Neutrophil (primary cell): ENCODE measurements around the gene TBC1D5.

Source experiments
- H3K27ac ChIP-seq: fragments of 200-600 bp; sonication (generic); 2 replicates; pipeline ENCODE4 v1.5.1; 2016; ENCODE audit warnings: mild to moderate bottlenecking, moderate library complexity
- H3K27me3 ChIP-seq: fragments of 200-600 bp; sonication (generic); 2 replicates; pipeline ENCODE4 v1.6.0; 2016; ENCODE audit warnings: mild to moderate bottlenecking
- H3K36me3 ChIP-seq: fragments of 200-600 bp; sonication (generic); 2 replicates; pipeline ENCODE4 v1.5.1; 2017
- H3K4me1 ChIP-seq, 2 experiments: fragments of 200-600 bp in 1 of 2; sonication (generic) in 1 of 2; 1 replicate in 1 of 2; 2 replicates in 1 of 2; pipeline versions ENCODE4 v1.5.1 to v1.6.1; 2013 to 2016; ENCODE audit warnings: low read depth in 1 of 2, low read length in 1 of 2, mild to moderate bottlenecking in 1 of 2, moderate library complexity in 1 of 2; ENCODE audit not compliant: control insufficient read depth in 1 of 2, insufficient read depth in 1 of 2
- H3K4me3 ChIP-seq, 2 experiments: fragments of 200-600 bp in 1 of 2; sonication (generic) in 1 of 2; 1 replicate in 1 of 2; 2 replicates in 1 of 2; pipeline ENCODE4 v1.5.1; 2013 to 2016; ENCODE audit warnings: low read depth in 1 of 2, low read length in 1 of 2, mild to moderate bottlenecking in 1 of 2, moderate library complexity in 1 of 2
- H3K9me3 ChIP-seq: fragments of 200-600 bp; sonication (generic); 2 replicates; pipeline ENCODE4 v1.5.1; 2016
- CTCF ChIP-seq: fragments of 200-600 bp; sonication (generic); IDR thresholded peaks from 2 replicates; pipeline ENCODE4 v1.5.1; 2016; ENCODE audit warnings: antibody characterized with exemption

TBC1D5 gene

DNA sequence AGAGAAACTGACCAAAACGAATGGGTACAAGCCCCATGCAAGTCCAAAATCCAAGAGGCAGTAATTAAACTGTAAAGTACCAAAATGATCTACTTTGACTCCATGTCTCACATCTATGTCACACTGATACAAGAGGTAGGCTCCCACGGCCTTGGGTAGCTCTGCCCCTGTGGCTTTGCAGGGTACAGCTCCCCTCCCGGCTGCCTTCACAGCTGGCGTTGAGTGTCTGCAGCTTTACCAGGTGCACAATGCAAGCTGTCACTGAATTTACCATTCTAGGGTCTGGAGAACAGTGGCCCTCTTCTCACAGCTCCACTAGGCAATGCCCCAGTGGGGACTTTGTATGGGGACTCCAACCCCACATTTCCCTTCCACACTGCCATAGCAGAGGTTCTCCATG is 308.6 kb downstream of the TBC1D5 start:
- H3K27me3 ChIP-seq, result no peaks in the 10 kb centered on the region
- H3K4me3 ChIP-seq, result no peak overlapping the region
- H3K36me3 ChIP-seq, result no peaks in the 10 kb centered on the region
- no peaks in the 10 kb centered on the region for H3K9me3 ChIP-seq
- no peak overlapping the region for H3K27ac ChIP-seq
- no peaks in the 10 kb centered on the region for H3K4me1 ChIP-seq
- TF ChIP-seq CTCF, result no peak

GRCh38 chr3:17432236-17432635 is 310.2 kb downstream of the TBC1D5 start:
- TF ChIP-seq CTCF, result no peak
- Histone ChIP-seq H3K9me3 (no peaks in the 10 kb centered on the region), H3K27ac (no peak overlapping the region), H3K4me1 (no peaks in the 10 kb centered on the region), H3K27me3 (no peaks in the 10 kb centered on the region), H3K36me3 (no peaks in the 10 kb centered on the region), H3K4me3 (no peak overlapping the region)

DNA sequence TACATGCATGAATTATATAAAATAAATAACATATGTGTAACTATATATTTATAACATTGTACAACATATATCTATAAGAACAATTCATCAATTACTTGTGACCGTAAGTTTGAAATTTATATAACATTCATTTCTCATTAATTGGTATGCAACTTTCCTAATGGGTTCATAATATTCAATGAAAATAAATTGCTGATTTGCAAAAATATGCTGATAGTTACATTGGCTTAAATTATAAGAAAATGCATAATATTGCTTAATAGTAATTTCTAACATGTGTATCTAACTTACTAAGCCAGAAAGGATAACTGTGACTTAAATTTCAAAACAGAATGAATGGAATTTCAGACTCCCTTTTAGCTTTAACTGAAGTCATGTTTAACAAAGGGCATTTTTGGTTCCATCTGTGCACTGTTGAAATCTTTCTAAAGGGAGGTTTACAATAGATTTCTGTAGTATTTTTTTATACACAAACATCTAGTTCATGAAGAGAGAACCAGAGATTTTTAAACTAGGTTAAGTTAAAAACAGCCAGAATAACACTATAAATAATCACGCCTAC is 310.9 kb downstream of the TBC1D5 start:
- Histone ChIP-seq H3K4me3 (no peak overlapping the region), H3K36me3 (no peaks in the 10 kb centered on the region), H3K9me3 (no peaks in the 10 kb centered on the region), H3K27ac (no peak overlapping the region), H3K27me3 (no peaks in the 10 kb centered on the region), H3K4me1 (no peaks in the 10 kb centered on the region)
- TF ChIP-seq CTCF, result no peak

GRCh38 chr3:17431004-17431403 is 311.4 kb downstream of the TBC1D5 start:
- no peaks in the 10 kb centered on the region for H3K4me1 ChIP-seq
- H3K36me3 ChIP-seq, result no peaks in the 10 kb centered on the region
- no peak for TF ChIP-seq CTCF
- H3K27me3 ChIP-seq, result no peaks in the 10 kb centered on the region
- H3K9me3 ChIP-seq, result no peaks in the 10 kb centered on the region
- no peak overlapping the region for H3K27ac ChIP-seq
- no peak overlapping the region for H3K4me3 ChIP-seq

- Histone ChIP-seq H3K27ac (no peak overlapping the region), H3K4me3 (no peak overlapping the region), H3K36me3 (no peaks in the 10 kb centered on the region), H3K9me3 (no peaks in the 10 kb centered on the region), H3K27me3 (no peaks in the 10 kb centered on the region), H3K4me1 (no peaks in the 10 kb centered on the region)
- TF ChIP-seq CTCF, result no peak
These were observed 311.8 kb downstream of the TBC1D5 start for GRCh38 chr3:17430582-17430981.
